HG02798 (cell line): ENCODE data around the gene CCDC93.
"Not testable (repeated sequence)": the region's sequence is repeated elsewhere in the genome, so short reads cannot be mapped to it uniquely, and the experiment has no call there.

Experiments
- ATAC-seq: cut with Tn5 transposase; IDR thresholded peaks from one replicate; pipeline ENCODE4 v1.9.1; 2021; ENCODE audit warnings: mild to moderate bottlenecking; ENCODE audit not compliant: unreplicated experiment, poor library complexity

Gene CCDC93

DNA sequence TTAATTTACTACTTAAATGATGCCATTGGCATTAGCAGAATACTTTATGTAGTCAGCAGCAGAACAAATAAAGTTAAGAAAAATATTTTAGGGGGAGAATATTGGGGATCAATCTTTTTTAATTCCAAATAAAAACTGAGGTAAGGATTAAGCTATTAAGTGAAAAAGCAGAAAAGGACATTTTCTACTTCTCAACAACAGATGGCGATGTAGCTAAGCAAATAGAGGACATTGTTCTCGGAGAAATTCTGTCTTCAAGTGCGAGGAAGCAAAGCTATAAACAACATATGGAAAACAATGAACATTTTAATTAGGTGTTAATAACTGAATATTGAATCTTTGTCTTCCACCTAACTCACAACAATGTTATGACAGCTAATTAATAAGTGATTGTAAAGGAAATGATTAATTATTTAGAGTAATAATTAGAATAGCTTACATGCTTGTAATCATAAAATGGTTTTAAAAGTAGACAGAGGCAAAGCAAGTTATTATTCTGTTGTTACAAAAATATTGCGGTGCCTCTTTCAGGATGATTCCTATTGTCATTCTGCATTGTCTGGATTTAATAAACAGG is 32.9 kb upstream of the CCDC93 start:
- ATAC-seq, result no peak

- no peak for ATAC-seq
Measured at GRCh38 chr2:118045286-118045685, 31.4 kb upstream of the CCDC93 start.

DNA sequence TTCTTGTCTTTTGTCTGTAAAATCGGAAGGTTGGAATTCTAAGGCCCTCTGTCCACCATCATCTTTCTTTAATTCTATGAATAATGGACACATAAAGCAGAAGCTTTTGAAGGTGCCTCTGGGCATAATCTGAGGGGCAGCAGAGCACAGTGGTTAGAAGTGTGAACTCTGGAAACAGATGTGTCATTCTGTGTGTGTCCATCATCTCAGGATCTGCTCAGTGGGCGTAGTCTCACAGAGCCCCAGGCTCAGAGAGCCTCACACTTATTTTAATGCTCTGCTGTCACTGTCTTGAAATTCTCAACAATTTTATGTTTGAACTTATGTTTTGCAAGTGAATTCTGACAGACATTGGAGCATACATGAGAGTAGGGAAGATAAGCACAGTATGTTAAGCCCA is 31.0 kb upstream of the CCDC93 start:
- no peak for ATAC-seq

DNA sequence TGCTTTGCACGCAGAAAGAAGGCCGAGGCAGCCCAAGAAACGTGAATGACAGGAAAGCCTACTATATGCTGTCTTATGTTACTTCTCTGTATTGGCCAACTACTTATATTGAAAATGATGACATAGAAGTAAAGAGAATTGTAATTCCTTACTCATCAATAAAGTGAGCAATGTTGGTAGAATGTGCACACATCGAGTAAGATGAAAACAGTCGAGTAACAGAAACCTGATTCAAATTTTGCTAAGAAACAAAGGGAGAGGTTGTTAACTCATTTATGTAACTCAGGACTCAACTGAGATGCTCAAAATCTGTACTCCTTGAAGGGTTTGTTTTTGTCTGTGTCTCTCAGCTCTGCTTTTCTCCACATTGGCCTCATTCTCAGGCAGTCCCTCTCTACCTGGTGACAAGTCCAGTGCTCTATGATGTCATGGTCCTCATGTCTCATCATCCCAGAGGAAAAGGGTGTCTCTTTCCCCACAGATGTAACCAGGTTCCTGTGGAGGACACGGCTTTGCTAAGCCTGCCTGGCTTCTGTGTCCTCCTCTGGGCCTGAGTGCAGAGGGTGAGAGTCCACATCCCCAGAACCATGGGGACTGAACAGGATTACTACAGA is 30.3 kb upstream of the CCDC93 start:
- no peak for ATAC-seq

- ATAC-seq, result no peak
Measured at GRCh38 chr2:118040891-118041290, 27.0 kb upstream of the CCDC93 start.

DNA sequence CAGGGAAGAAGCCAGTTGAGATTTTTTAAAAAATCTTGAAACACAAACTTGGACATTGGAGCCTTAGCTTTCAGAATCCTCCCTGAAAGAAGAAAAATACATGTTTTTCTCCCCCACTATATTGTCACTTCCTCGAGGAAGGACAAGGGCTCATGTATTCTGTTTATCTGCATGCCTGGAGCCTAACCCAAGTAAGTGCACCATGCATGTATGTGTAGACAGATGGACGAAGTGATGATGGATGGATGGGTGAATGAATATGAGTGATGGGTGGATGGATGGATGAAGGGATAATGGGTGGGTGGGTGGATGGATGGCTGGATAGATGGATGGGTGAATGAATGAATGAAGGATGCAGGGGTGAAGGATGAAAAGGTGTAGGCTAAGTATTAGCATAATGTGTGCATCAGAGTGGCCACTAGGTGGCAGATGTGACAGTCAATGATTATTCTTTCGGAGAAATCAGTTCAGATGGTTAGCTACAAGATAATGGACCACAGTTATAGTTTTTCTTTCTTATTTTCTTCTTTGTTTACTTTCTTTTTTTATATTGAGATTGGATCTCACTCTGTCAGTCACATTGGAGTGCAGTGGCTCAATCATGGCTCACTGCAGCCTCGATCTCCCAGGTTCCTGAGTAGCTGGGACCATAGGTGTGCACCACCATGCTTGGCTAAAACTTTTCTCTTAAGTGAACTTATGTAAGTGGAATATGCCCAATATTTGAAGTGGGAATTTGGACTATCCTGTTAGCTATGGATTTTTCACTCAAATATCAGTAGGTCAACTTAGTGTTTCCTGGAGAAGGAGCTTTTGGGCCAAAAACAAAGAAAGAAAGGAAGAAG is 18.5 kb upstream of the CCDC93 start:
- peak; percentile 92 for ATAC-seq

- no peak for ATAC-seq
Measured at GRCh38 chr2:118031566-118031965, 17.7 kb upstream of the CCDC93 start.

GRCh38 chr2:118029025-118029424 is 15.2 kb upstream of the CCDC93 start:
- ATAC-seq, result no peak

- ATAC-seq, result no peak
Measured at GRCh38 chr2:118021356-118021755, 7.5 kb upstream of the CCDC93 start.

DNA sequence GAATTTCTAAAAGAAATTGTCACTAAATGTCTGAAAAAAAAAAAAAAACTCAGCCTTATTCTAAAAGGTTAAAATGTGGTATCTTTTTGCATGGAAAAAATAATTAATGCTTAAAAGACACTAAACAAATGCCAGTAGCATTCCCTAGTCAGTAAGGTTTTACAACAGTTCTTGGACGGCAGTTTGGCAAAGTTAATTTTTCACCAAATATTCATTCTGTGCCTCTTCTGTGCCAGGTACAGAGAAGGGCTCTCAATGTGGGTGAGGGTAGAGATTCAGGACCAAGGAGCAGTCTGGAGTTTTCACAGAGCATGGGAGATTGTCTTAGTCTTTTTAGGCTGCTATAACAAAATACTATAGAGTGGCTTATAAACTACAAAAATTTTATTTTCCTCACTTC is 6.0 kb upstream of the CCDC93 start:
- no peak for ATAC-seq

DNA sequence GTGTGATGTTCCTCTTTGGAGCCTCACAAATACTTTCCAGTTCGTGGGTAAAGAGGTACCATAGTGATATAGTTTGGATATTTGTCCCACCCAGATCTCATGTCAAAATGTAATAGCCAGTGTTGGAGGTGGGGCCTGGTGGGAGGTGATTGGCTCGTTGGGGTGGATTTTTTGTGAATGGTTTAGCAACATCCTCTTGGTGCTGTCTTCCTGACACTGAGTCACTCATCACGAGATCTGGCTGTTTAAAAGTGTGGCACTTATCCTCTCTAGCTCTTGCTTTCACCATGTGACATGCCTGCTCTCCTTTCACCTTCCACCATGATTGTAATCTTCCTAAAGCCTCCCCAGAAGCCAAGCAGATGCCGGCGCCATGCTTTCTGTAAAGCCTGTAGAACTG is 3.0 kb upstream of the CCDC93 start:
- no peak for ATAC-seq

DNA sequence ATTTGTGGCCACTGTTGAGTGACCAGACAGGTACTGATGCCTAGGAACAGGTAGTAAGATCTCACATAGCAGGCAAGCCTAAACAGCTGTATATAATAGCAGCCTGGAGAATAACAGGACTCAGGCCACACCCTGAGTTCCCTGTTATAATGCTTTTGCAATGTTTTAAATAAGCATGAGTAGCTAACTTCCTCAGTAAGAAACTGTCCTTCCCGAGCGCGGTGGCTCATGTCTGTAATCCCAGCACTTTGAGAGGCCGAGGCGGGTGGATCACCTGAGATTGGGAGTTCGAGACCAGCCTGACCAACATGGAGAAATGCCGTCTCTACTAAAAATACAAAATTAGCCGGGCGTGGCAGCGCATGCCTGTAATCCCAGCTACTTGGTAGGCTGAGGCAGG is 1.9 kb upstream of the CCDC93 start:
- not testable (repeated sequence) for ATAC-seq

- no peak for ATAC-seq
Measured at GRCh38 chr2:118014492-118014824, 588 bp upstream of the CCDC93 start.

DNA sequence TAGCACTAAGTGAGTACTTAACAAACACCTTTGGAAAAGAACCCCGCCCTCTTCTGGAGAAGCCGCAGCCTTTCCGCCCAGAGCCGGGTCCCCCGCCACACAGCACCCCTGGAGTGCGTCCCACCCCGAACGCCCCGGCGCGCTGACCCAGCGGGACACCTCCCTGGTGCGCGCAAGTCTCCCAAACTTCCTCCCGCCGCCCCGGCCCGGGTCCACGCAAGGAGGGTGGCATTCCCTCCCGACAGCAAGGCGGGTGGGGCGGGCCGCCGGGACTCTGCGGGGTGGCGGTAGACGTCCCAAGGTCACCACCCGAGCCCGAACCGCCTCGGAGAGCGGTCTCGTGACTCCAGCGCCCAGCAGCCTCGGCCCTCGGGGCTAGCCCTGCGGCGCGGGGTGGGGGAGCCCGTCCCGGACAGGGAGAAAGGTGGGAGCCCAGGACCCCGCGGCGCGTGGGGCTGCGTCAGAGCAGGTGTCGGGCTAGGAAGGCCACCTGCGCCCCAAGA is 598 bp downstream of the CCDC93 start:
- ATAC-seq, result peak; percentile 32

- ATAC-seq, result no peak
Measured at GRCh38 chr2:118012778-118013177, 1.1 kb downstream of the CCDC93 start.

DNA sequence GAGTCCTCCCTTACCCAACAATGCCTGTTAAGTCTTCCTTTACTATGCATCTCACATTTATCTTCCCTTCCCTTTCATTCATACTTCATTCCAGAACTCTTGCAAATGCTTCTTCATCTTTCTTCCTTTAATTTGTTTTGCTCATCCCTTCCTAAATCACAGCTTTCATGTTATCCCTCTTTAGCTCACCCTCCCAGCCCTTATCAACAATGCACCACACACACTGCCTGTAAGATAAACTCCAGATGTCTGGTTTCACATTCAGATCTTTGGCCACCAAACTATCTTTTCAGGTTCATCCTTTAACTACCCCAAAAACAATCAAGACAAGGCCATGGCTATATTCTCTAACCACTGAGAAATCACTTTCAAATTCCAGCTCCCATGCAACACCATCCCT is 3.4 kb downstream of the CCDC93 start:
- no peak for ATAC-seq

DNA sequence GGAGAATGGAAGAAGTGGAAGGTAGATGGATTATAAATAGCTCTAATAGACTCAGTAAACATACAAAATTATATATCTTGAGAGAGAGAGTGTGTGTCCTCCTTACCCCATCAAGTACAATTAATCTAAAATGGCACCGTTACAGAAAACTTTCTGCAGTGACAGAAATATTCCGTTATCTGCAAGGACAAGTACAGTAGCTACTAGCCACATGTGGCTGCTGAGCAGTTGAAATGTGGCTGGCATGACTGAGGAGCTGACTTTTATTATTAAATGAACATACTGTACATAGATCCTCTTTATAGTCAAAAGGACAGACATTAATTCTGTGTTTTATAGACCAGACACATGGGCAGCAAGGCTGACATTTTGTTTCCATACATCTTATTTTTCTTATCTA is 7.0 kb downstream of the CCDC93 start:
- no peak for ATAC-seq

GRCh38 chr2:118006326-118006725 is 7.5 kb downstream of the CCDC93 start:
- no peak for ATAC-seq

- peak; percentile 100 for ATAC-seq
Measured at GRCh38 chr2:118003396-118003824, 10.5 kb downstream of the CCDC93 start.

DNA sequence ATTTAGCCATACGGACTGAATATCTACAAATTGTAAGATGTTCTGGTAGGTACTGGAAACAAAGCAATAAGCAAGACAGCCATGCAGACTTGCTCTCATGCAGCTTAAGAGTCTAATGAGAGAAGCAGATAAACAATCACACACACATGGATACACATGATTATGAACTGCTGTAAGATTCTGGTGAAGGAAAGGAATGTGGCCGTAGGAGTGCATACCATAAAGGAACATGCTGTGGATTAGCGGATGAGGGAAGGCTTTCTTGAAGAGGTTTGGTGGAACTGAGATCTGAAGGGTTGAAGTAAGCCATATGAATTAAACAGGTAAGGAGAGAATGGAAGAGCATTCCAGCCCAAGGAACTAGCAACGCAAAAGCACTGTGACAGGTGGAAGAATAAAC is 13.8 kb downstream of the CCDC93 start:
- ATAC-seq, result no peak

- no peak for ATAC-seq
Measured at GRCh38 chr2:117997872-117998454, 15.9 kb downstream of the CCDC93 start.
